Mesenchymal stem cell (in vitro differentiated cells and primary cell): Measurements from ENCODE around the gene PDGFC.
"Not testable (repeated sequence)": the region's sequence is repeated elsewhere in the genome, so short reads cannot be mapped to it uniquely, and the experiment has no call there.

Source experiments
- DNase-seq: peaks from one replicate; pipeline ENCODE4 v3.0.0-alpha.2; 2013
- H2AFZ ChIP-seq: one replicate; pipeline ENCODE4 v1.6.1; 2013; ENCODE audit warnings: low read depth, mild to moderate bottlenecking, control low read depth, inconsistent platforms, low read length, moderate library complexity
- H2AK5ac ChIP-seq: 2 replicates; pipeline ENCODE4 v1.6.1; 2013; ENCODE audit warnings: low read length, moderate library complexity, mild to moderate bottlenecking, inconsistent platforms; ENCODE audit not compliant: severe bottlenecking
- H2BK120ac ChIP-seq: one replicate; pipeline ENCODE4 v1.6.1; 2013; ENCODE audit warnings: low read depth, mild to moderate bottlenecking, inconsistent platforms, low read length, moderate library complexity
- H2BK12ac ChIP-seq, 2 experiments: one replicate each; pipeline ENCODE4 v1.6.1; 2013; ENCODE audit warnings: inconsistent platforms in 2 of 2, low read length in 2 of 2, mild to moderate bottlenecking in 2 of 2, moderate library complexity in 2 of 2, control low read depth in 1 of 2
- H2BK15ac ChIP-seq: one replicate; pipeline ENCODE4 v1.6.1; 2013; ENCODE audit warnings: mild to moderate bottlenecking, low read depth, inconsistent platforms; ENCODE audit not compliant: poor library complexity, severe bottlenecking
- H2BK5ac ChIP-seq: 2 replicates; pipeline ENCODE4 v1.6.1; 2013; ENCODE audit warnings: low read depth, mild to moderate bottlenecking, low read length, control low read depth, inconsistent platforms; ENCODE audit not compliant: poor library complexity, severe bottlenecking
- H3K14ac ChIP-seq, 2 experiments: one replicate each; pipeline ENCODE4 v1.6.1; 2013; ENCODE audit warnings: inconsistent platforms in 2 of 2, low read length in 2 of 2, control low read depth in 1 of 2, mild to moderate bottlenecking in 1 of 2, moderate library complexity in 1 of 2
- H3K18ac ChIP-seq, 2 experiments: one replicate each; pipeline ENCODE4 v1.6.1; 2013; ENCODE audit warnings: inconsistent platforms in 2 of 2, low read length in 2 of 2, control low read depth in 1 of 2, low read depth in 1 of 2, mild to moderate bottlenecking in 1 of 2
- H3K23ac ChIP-seq, 2 experiments: one replicate each; pipeline ENCODE4 v1.6.1; 2013; ENCODE audit warnings: inconsistent platforms in 2 of 2, low read length in 2 of 2, mild to moderate bottlenecking in 2 of 2, moderate library complexity in 2 of 2, control low read depth in 1 of 2
- H3K27ac ChIP-seq: 2 replicates; pipeline ENCODE4 v1.5.1; 2013; ENCODE audit warnings: mild to moderate bottlenecking, moderate library complexity, low read length, control low read depth, inconsistent platforms; ENCODE audit not compliant: poor library complexity, severe bottlenecking
- H3K27me3 ChIP-seq, 2 experiments: 2 replicates each; pipeline versions ENCODE4 v1.6.1 to v1.7.0; 2013; ENCODE audit warnings: low read length in 2 of 2, mild to moderate bottlenecking in 2 of 2, moderate library complexity in 2 of 2, control low read depth in 1 of 2, inconsistent platforms in 1 of 2; ENCODE audit not compliant: control insufficient read depth in 1 of 2, insufficient read depth in 1 of 2
- H3K36me3 ChIP-seq, 2 experiments: 2 replicates each; pipeline versions ENCODE4 v1.6.1 to v1.7.0; 2013; ENCODE audit warnings: low read length in 2 of 2, control low read depth in 1 of 2, inconsistent platforms in 1 of 2, low read depth in 1 of 2, mild to moderate bottlenecking in 1 of 2; ENCODE audit not compliant: insufficient read depth in 2 of 2, control insufficient read depth in 1 of 2
- H3K4ac ChIP-seq, 2 experiments: one replicate each; pipeline ENCODE4 v1.6.1; 2013; ENCODE audit warnings: inconsistent platforms in 2 of 2, low read length in 2 of 2, mild to moderate bottlenecking in 2 of 2, moderate library complexity in 2 of 2, control low read depth in 1 of 2, low read depth in 1 of 2
- H3K4me1 ChIP-seq: 2 replicates; pipeline ENCODE4 v1.6.1; 2013; ENCODE audit warnings: low read depth, low read length, control low read depth; ENCODE audit not compliant: control insufficient read depth, insufficient read depth
- H3K4me2 ChIP-seq: 2 replicates; pipeline ENCODE4 v1.6.1; 2013; ENCODE audit warnings: low read length, mild to moderate bottlenecking, inconsistent platforms; ENCODE audit not compliant: poor library complexity, severe bottlenecking
- H3K4me3 ChIP-seq, 2 experiments: 2 replicates each; pipeline versions ENCODE4 v1.5.1 to v1.7.0; 2013; ENCODE audit warnings: low read length in 2 of 2, mild to moderate bottlenecking in 2 of 2, control low read depth in 1 of 2, low read depth in 1 of 2; ENCODE audit not compliant: insufficient read depth in 1 of 2
- H3K79me1 ChIP-seq: replicated peaks from 2 replicates; pipeline ENCODE4 v1.6.1; 2013; ENCODE audit warnings: mild to moderate bottlenecking, control low read depth, low read length, inconsistent platforms; ENCODE audit not compliant: poor library complexity, severe bottlenecking
- H3K9ac ChIP-seq: 2 replicates; pipeline ENCODE4 v1.7.0; 2013; ENCODE audit warnings: mild to moderate bottlenecking, low read length, moderate library complexity
- H3K9me3 ChIP-seq: 2 replicates; pipeline ENCODE4 v1.7.0; 2013; ENCODE audit warnings: mild to moderate bottlenecking, low read length; ENCODE audit not compliant: control insufficient read depth
- H4K8ac ChIP-seq: one replicate; pipeline ENCODE4 v1.6.1; 2013; ENCODE audit warnings: inconsistent platforms, mild to moderate bottlenecking, low read length, moderate library complexity
- H4K91ac ChIP-seq: one replicate; pipeline ENCODE4 v1.6.1; 2013; ENCODE audit warnings: mild to moderate bottlenecking, low read length, inconsistent platforms
- WGBS: methylation state at CpG from one replicate; pipeline ENCODE4 v1.1.7; 2013; ENCODE audit warnings: mixed read lengths; 5-methylcytosine and 5-hydroxymethylcytosine counted together

PDGFC gene

DNA sequence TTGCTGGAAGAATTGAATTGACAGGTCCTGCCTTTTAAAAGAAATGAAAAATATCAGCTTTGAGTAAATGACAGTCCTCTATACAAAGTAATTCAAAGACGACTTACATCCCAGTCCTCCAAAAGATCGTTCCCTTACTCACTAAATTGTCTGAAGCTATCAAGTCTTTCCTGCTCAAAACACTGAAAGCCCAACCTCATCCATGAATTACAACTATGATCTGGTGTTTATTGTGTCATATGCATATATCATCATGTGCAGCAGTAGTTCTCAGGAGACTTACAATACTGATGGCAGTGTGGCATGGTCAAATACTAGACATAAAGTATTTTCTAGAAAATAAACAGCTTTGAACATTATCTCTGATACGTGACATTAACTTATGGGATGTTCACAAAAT, 97.8 kb downstream of the PDGFC start:
- Histone ChIP-seq H3K4me3 (no peak overlapping the region), H3K4me1 (peaks cover 3% of the 10 kb centered on the region), H4K91ac (no peak overlapping the region), H3K18ac (no peak overlapping the region), H4K8ac (no peak overlapping the region), H3K23ac (no peak overlapping the region), H3K14ac (no peak overlapping the region), H3K9me3 (no peaks in the 10 kb centered on the region), H2BK12ac (no peak overlapping the region), H3K79me1 (peaks cover 8% of the 10 kb centered on the region), H2BK15ac (no peak overlapping the region), H2AK5ac (no peak overlapping the region), H2AFZ (no peak overlapping the region), H3K9ac (no peak overlapping the region), H2BK5ac (no peak overlapping the region), H3K27ac (no peak overlapping the region), H2BK120ac (no peak overlapping the region), H3K36me3 (no peaks in the 10 kb centered on the region), H3K4ac (no peak overlapping the region), H3K4me2 (no peak overlapping the region), H3K27me3 (no peaks in the 10 kb centered on the region)
- no peak for DNase-seq
- WGBS, result 80% methylated on average over 1 of the region's 3 CpGs

DNA sequence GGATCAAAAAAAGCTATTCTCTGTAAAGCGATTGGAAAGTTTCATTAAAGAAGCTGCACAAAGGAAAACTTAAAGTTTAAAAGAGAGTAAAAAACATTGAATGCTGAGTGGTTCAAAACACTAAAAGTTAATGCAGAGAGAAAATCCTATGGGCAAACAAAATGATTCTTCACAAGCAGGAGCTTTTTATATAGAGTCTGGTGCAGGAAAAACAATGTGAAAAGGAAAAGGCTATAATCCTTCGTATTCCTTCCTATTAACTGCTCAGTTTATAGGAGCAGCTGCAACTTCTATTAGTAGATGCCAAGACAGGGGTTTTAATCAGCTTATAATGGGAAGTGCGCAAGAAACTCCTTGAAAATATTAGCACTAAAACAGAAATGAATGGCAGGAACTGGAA, 100.7 kb downstream of the PDGFC start:
- 89% methylated on average over 2 of the region's 3 CpGs for WGBS
- Histone ChIP-seq H4K8ac (no peak overlapping the region), H3K9ac (no peak overlapping the region), H3K23ac (no peak overlapping the region), H3K27ac (no peak overlapping the region), H2AFZ (no peak overlapping the region), H3K9me3 (no peaks in the 10 kb centered on the region), H3K79me1 (peaks cover 4% of the 10 kb centered on the region), H2BK12ac (no peak overlapping the region), H4K91ac (no peak overlapping the region), H2BK5ac (no peak overlapping the region), H3K27me3 (no peaks in the 10 kb centered on the region), H3K14ac (no peak overlapping the region), H3K36me3 (peaks cover 0 to 5% of the 10 kb centered on the region in 2 experiments), H2BK15ac (no peak overlapping the region), H2BK120ac (no peak overlapping the region), H3K4me3 (no peak overlapping the region), H2AK5ac (no peak overlapping the region), H3K18ac (no peak overlapping the region), H3K4me2 (no peak overlapping the region), H3K4me1 (peaks cover 3% of the 10 kb centered on the region), H3K4ac (no peak overlapping the region)
- no peak for DNase-seq

GRCh38 chr4:156870131-156870530, 101.5 kb downstream of the PDGFC start:
- Histone ChIP-seq H3K36me3 (peaks cover 0 to 5% of the 10 kb centered on the region in 2 experiments), H3K4ac (no peak overlapping the region), H3K23ac (no peak overlapping the region), H4K8ac (no peak overlapping the region), H3K4me1 (peaks cover 3% of the 10 kb centered on the region), H2AFZ (no peak overlapping the region), H2BK15ac (no peak overlapping the region), H3K9ac (no peak overlapping the region), H2AK5ac (no peak overlapping the region), H3K27me3 (no peaks in the 10 kb centered on the region), H3K27ac (no peak overlapping the region), H3K79me1 (peaks cover 6% of the 10 kb centered on the region), H3K14ac (no peak overlapping the region), H4K91ac (no peak overlapping the region), H2BK120ac (no peak overlapping the region), H3K4me2 (no peak overlapping the region), H3K4me3 (no peak overlapping the region), H3K9me3 (no peaks in the 10 kb centered on the region), H2BK12ac (no peak overlapping the region), H2BK5ac (no peak overlapping the region), H3K18ac (no peak overlapping the region)
- DNase-seq, result no peak
- WGBS, result 90% methylated on average over 1 of the region's 1 CpG

GRCh38 chr4:156866088-156866487, 105.5 kb downstream of the PDGFC start:
- H3K4ac ChIP-seq, H3K18ac ChIP-seq, H3K27me3 ChIP-seq, H3K27ac ChIP-seq, H3K23ac ChIP-seq, H2AFZ ChIP-seq, H3K14ac ChIP-seq, H2AK5ac ChIP-seq, H3K36me3 ChIP-seq, H3K4me1 ChIP-seq, H3K4me3 ChIP-seq, H3K79me1 ChIP-seq, H2BK120ac ChIP-seq, DNase-seq, H4K8ac ChIP-seq, H3K4me2 ChIP-seq, H3K9me3 ChIP-seq, H4K91ac ChIP-seq, H3K9ac ChIP-seq, H2BK12ac ChIP-seq, H2BK15ac ChIP-seq, H2BK5ac ChIP-seq: not testable (repeated sequence)
- no CpG with 5 or more reads among the region's 2 CpGs for WGBS
